ENCODE measurements around the gene MZF1. TPM values are rescaled to one million over a fixed set of nuclear protein-coding genes. Genes with fewer than 3 reads are reported as not detected.
A peak's percentile ranks its signal among the peaks of the same experiment; 100 is the strongest.

MZF1 gene
- total and polyA plus RNA-seq, 9 of the 15 experiments (the other 6 are each of a cell fraction or from before 2014, with no cell fraction given), result 0.31 to 29.3 (median 11.5) TPM

- TF ChIP-seq FOXP4 (CRISPR knock-in tag; IDR thresholded peaks at IDR 0.05; ENCODE audit: borderline replicate concordance) (0 out of 2 replicates have a peak, but pooled peaks have one; percentile 50), KDM1A (IDR thresholded peaks at IDR 0.05) (peak in 1 of 2 experiments; percentile 36; a peak in 1 of 4 replicates), SMC3 (conservative IDR thresholded peaks at IDR 0.05; ENCODE audit: insufficient read depth, low read depth, low read length) (no peak), MCM3 (IDR thresholded peaks at IDR 0.05) (no peak), JUND (IDR thresholded peaks at IDR 0.05; ENCODE audit: borderline replicate concordance, low read depth, low read length) (0 out of 2 replicates have a peak, but pooled peaks have one; percentile 13), JUND (tag; IDR thresholded peaks at IDR 0.05; ENCODE audit: borderline replicate concordance, low read depth, low read length) (peak; percentile 23; the same call in 1 of the 3 replicates), ID3 (CRISPR knock-in tag; IDR thresholded peaks at IDR 0.05) (no peak), ID3 (tag; IDR thresholded peaks at IDR 0.05) (no peak), CBX3 (IDR thresholded peaks at IDR 0.05; ENCODE audit: borderline replicate concordance in 1 of 2, low read length in 2 of 2) (no peak), MAZ (CRISPR knock-in tag; conservative IDR thresholded peaks at IDR 0.05 in 1 of 2, IDR thresholded peaks at IDR 0.05 in 1 of 2) (peak; percentile 70 to 82), CTBP1 (IDR thresholded peaks at IDR 0.05; ENCODE audit: borderline replicate concordance) (peak; percentile 75; the same call in 1 of the 2 replicates), ZNF695 (CRISPR knock-in tag; IDR thresholded peaks at IDR 0.05) (peak; percentile 57; the same call in 1 of the 2 replicates), ZBTB43 (CRISPR knock-in tag; IDR thresholded peaks at IDR 0.05) (no peak), CBX1 (IDR thresholded peaks at IDR 0.05; ENCODE audit: low read depth) (0 out of 2 replicates have a peak, but pooled peaks have one; percentile 30), ZNF507 (tag; conservative IDR thresholded peaks at IDR 0.05) (no peak)
- TF ChIP-seq, protein P1, sequence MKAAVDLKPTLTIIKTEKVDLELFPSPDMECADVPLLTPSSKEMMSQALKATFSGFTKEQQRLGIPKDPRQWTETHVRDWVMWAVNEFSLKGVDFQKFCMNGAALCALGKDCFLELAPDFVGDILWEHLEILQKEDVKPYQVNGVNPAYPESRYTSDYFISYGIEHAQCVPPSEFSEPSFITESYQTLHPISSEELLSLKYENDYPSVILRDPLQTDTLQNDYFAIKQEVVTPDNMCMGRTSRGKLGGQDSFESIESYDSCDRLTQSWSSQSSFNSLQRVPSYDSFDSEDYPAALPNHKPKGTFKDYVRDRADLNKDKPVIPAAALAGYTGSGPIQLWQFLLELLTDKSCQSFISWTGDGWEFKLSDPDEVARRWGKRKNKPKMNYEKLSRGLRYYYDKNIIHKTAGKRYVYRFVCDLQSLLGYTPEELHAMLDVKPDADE (conservative IDR thresholded peaks at IDR 0.05; ENCODE audit: control insufficient read depth, low read depth, low read length), result peak; percentile 95
- TF ChIP-seq, protein P2, sequence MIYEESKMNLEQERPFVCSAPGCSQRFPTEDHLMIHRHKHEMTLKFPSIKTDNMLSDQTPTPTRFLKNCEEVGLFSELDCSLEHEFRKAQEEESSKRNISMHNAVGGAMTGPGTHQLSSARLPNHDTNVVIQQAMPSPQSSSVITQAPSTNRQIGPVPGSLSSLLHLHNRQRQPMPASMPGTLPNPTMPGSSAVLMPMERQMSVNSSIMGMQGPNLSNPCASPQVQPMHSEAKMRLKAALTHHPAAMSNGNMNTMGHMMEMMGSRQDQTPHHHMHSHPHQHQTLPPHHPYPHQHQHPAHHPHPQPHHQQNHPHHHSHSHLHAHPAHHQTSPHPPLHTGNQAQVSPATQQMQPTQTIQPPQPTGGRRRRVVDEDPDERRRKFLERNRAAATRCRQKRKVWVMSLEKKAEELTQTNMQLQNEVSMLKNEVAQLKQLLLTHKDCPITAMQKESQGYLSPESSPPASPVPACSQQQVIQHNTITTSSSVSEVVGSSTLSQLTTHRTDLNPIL (CRISPR knock-in tag; IDR thresholded peaks at IDR 0.05), result no peak
- TF ChIP-seq, protein P3, sequence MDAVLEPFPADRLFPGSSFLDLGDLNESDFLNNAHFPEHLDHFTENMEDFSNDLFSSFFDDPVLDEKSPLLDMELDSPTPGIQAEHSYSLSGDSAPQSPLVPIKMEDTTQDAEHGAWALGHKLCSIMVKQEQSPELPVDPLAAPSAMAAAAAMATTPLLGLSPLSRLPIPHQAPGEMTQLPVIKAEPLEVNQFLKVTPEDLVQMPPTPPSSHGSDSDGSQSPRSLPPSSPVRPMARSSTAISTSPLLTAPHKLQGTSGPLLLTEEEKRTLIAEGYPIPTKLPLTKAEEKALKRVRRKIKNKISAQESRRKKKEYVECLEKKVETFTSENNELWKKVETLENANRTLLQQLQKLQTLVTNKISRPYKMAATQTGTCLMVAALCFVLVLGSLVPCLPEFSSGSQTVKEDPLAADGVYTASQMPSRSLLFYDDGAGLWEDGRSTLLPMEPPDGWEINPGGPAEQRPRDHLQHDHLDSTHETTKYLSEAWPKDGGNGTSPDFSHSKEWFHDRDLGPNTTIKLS (IDR thresholded peaks at IDR 0.05; ENCODE audit: borderline replicate concordance, low read depth), result peak; percentile 75
Measured at GRCh38 chr19:58575183-58576041, 2.3 kb upstream of the MZF1 start (continued).

Measured in K562 (cell line).